ENCODE measurements around the gene PRRC2C. TPM values are rescaled to one million over a fixed set of nuclear protein-coding genes. Genes with fewer than 3 reads are reported as not detected.
"Not testable (repeated sequence)": the region's sequence is repeated elsewhere in the genome, so short reads cannot be mapped to it uniquely, and the experiment has no call there.

The PRRC2C gene
- total RNA-seq, 1 donor from 2014 or later = 150 TPM

- intact Hi-C loops (cut with DNase I) = no loop called here
- ATAC-seq = no peak
- no peaks in the 10 kb centered on the region for H3K9me3 ChIP-seq
Measured at GRCh38 chr1:171606402-171606941, 121.1 kb downstream of the PRRC2C start.

GRCh38 chr1:171610385-171610784 is 125.1 kb downstream of the PRRC2C start:
- DNase-seq = no peak
- Histone ChIP-seq H3K9me3 (no peaks in the 10 kb centered on the region), H3K27ac (no peak overlapping the region), H3K4me1 (no peaks in the 10 kb centered on the region), H3K27me3 (ENCODE audit: low read depth) (no peaks in the 10 kb centered on the region), H3K4me3 (no peak overlapping the region), H3K36me3 (no peaks in the 10 kb centered on the region)
- no peak for TF ChIP-seq CTCF (IDR thresholded peaks at IDR 0.05)
- ATAC-seq = no peak
- intact Hi-C loops (cut with DNase I) = no loop called here

More at GRCh38 chr1:171606402-171606941, 121.1 kb downstream of the PRRC2C start:
- TF ChIP-seq CTCF (IDR thresholded peaks at IDR 0.05) = no peak
- no peak overlapping the region for H3K4me3 ChIP-seq
- DNase-seq = no peak
- H3K4me1 ChIP-seq = no peaks in the 10 kb centered on the region
- no peak overlapping the region for H3K27ac ChIP-seq
- H3K27me3 ChIP-seq (ENCODE audit: low read depth) = no peaks in the 10 kb centered on the region
- no peaks in the 10 kb centered on the region for H3K36me3 ChIP-seq

- no peaks in the 10 kb centered on the region for H3K4me1 ChIP-seq
- no peaks in the 10 kb centered on the region for H3K27me3 ChIP-seq (ENCODE audit: low read depth)
- no peaks in the 10 kb centered on the region for H3K36me3 ChIP-seq
- intact Hi-C loops (cut with DNase I) = no loop called here
- H3K9me3 ChIP-seq = no peaks in the 10 kb centered on the region
- no peak overlapping the region for H3K4me3 ChIP-seq
- H3K27ac ChIP-seq = no peak overlapping the region
- no peak for TF ChIP-seq CTCF (IDR thresholded peaks at IDR 0.05)
- DNase-seq (no peak), ATAC-seq (no peak)
Measured at GRCh38 chr1:171611306-171611705, 126.0 kb downstream of the PRRC2C start.

- Histone ChIP-seq H3K36me3 (no peaks in the 10 kb centered on the region), H3K27ac (no peak overlapping the region), H3K4me3 (no peak overlapping the region), H3K27me3 (ENCODE audit: low read depth) (no peaks in the 10 kb centered on the region), H3K9me3 (no peaks in the 10 kb centered on the region), H3K4me1 (no peaks in the 10 kb centered on the region)
- no peak for TF ChIP-seq CTCF (IDR thresholded peaks at IDR 0.05)
- intact Hi-C loops (cut with DNase I) = no loop called here
- DNase-seq = no peak
- no peak for ATAC-seq
Measured at GRCh38 chr1:171613282-171613681, 128.0 kb downstream of the PRRC2C start.

- intact Hi-C loops (cut with DNase I) = not testable (repeated sequence)
Measured at GRCh38 chr1:171615122-171615906, 130.0 kb downstream of the PRRC2C start.

GRCh38 chr1:171616586-171616985 is 131.3 kb downstream of the PRRC2C start:
- Histone ChIP-seq H3K27me3 (ENCODE audit: low read depth) (no peaks in the 10 kb centered on the region), H3K27ac (no peak overlapping the region)

More at GRCh38 chr1:171615122-171615906, 130.0 kb downstream of the PRRC2C start:
- not testable (repeated sequence) for H3K4me1 ChIP-seq; H3K4me3 ChIP-seq; H3K9me3 ChIP-seq; ATAC-seq; H3K36me3 ChIP-seq; DNase-seq; H3K27me3 ChIP-seq (ENCODE audit: low read depth); H3K27ac ChIP-seq

More at GRCh38 chr1:171616586-171616985, 131.3 kb downstream of the PRRC2C start:
- H3K4me1 ChIP-seq = no peaks in the 10 kb centered on the region
- DNase-seq = no peak
- no peak for TF ChIP-seq CTCF (IDR thresholded peaks at IDR 0.05)
- no peaks in the 10 kb centered on the region for H3K9me3 ChIP-seq
- intact Hi-C loops (cut with DNase I) = no loop called here
- H3K4me3 ChIP-seq = no peak overlapping the region
- no peak for ATAC-seq
- H3K36me3 ChIP-seq = no peaks in the 10 kb centered on the region
